HCT116 (cell line): Measurements from ENCODE around the gene KLHL22.

Source experiments
- CEBPB ChIP-seq: IDR thresholded peaks from 2 replicates; pipeline ENCODE4 v1.6.1; 2012; ENCODE audit warnings: low read depth
- EZH2 ChIP-seq: fragments of 200-600 bp; sonication (generic); IDR thresholded peaks from 2 replicates; pipeline ENCODE4 v1.6.1; 2017; ENCODE audit warnings: antibody characterized with exemption, mixed run types
- EZH2phosphoT487 ChIP-seq: fragments of 200-600 bp; IDR thresholded peaks from 2 replicates; pipeline ENCODE4 v1.6.1; 2018; ENCODE audit warnings: antibody characterized with exemption, borderline replicate concordance
- RAD21 ChIP-seq: IDR thresholded peaks from 2 replicates; pipeline ENCODE4 v1.6.1; 2012; ENCODE audit warnings: low read depth, mild to moderate bottlenecking
- SP1 ChIP-seq: IDR thresholded peaks from 2 replicates; pipeline ENCODE4 v1.6.1; 2012; ENCODE audit warnings: low read depth
- SRF ChIP-seq: IDR thresholded peaks from 2 replicates; pipeline ENCODE4 v1.6.1; 2012; ENCODE audit warnings: low read depth
- YY1 ChIP-seq: IDR thresholded peaks from 2 replicates; pipeline ENCODE4 v1.6.1; 2011; ENCODE audit warnings: low read length, low read depth, moderate library complexity, mild to moderate bottlenecking; ENCODE audit not compliant: insufficient replicate concordance; ENCODE audit errors: extremely low read depth
- TF ChIP-seq, protein P1 (sequence below): IDR thresholded peaks from 2 replicates; pipeline ENCODE4 v1.6.1; 2012; ENCODE audit warnings: low read depth
- TF ChIP-seq, protein P2 (sequence below), 3 experiments: fragments of 200-600 bp in 1 of 3; sonication (generic) in 1 of 3; IDR thresholded peaks in 2 of 3; conservative IDR thresholded peaks in 1 of 3; 2 replicates each; pipeline ENCODE4 v1.5.1; 2012 to 2017; ENCODE audit warnings: low read depth in 2 of 3, low read length in 2 of 3, antibody characterized with exemption in 1 of 3, borderline replicate concordance in 1 of 3, control low read depth in 1 of 3, mild to moderate bottlenecking in 1 of 3, mixed read lengths in 1 of 3, mixed run types in 1 of 3, moderate library complexity in 1 of 3; ENCODE audit not compliant: insufficient read depth in 1 of 3
- TF ChIP-seq, protein P3 (sequence below): IDR thresholded peaks from 2 replicates; pipeline ENCODE4 v1.6.1; 2012

DNA sequence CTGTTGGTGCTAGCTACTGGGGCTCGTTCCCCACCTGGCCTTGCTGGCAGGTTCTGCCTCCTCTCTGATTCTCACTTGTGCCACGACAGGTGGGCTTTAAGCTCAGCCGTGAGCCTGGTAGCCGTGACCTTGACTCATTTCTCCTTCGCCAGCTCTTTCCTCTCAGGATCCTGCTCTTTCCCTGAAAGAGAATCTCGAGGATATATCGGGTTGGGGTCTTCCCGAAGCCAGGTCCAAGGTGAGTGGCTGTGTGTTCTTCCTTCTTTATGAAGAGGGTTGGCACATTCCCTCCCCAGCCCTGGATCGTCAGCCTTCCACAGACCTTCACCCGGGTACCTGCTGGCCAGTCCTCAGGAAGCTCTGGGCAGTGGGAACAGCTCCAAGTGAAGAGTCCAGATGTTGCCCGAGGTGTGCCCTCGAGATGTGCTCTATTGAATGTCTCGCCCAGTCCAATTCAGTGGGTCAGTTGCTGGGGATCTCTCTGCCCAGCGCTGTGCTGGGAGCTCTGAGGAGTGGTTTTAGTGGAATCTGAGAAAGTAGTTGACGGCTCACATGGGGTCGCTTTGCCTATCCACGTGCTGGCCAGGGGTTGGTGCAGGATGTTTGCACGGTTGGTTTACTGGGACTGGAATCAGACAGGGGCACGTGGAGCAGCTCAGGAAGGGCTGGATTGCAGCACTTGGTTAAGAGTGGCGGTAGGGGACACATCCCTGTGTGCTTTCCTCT, 100.3 kb downstream of the KLHL22 start:
- TF ChIP-seq, protein P1, sequence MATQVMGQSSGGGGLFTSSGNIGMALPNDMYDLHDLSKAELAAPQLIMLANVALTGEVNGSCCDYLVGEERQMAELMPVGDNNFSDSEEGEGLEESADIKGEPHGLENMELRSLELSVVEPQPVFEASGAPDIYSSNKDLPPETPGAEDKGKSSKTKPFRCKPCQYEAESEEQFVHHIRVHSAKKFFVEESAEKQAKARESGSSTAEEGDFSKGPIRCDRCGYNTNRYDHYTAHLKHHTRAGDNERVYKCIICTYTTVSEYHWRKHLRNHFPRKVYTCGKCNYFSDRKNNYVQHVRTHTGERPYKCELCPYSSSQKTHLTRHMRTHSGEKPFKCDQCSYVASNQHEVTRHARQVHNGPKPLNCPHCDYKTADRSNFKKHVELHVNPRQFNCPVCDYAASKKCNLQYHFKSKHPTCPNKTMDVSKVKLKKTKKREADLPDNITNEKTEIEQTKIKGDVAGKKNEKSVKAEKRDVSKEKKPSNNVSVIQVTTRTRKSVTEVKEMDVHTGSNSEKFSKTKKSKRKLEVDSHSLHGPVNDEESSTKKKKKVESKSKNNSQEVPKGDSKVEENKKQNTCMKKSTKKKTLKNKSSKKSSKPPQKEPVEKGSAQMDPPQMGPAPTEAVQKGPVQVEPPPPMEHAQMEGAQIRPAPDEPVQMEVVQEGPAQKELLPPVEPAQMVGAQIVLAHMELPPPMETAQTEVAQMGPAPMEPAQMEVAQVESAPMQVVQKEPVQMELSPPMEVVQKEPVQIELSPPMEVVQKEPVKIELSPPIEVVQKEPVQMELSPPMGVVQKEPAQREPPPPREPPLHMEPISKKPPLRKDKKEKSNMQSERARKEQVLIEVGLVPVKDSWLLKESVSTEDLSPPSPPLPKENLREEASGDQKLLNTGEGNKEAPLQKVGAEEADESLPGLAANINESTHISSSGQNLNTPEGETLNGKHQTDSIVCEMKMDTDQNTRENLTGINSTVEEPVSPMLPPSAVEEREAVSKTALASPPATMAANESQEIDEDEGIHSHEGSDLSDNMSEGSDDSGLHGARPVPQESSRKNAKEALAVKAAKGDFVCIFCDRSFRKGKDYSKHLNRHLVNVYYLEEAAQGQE = no peak
- TF ChIP-seq, protein P2, sequence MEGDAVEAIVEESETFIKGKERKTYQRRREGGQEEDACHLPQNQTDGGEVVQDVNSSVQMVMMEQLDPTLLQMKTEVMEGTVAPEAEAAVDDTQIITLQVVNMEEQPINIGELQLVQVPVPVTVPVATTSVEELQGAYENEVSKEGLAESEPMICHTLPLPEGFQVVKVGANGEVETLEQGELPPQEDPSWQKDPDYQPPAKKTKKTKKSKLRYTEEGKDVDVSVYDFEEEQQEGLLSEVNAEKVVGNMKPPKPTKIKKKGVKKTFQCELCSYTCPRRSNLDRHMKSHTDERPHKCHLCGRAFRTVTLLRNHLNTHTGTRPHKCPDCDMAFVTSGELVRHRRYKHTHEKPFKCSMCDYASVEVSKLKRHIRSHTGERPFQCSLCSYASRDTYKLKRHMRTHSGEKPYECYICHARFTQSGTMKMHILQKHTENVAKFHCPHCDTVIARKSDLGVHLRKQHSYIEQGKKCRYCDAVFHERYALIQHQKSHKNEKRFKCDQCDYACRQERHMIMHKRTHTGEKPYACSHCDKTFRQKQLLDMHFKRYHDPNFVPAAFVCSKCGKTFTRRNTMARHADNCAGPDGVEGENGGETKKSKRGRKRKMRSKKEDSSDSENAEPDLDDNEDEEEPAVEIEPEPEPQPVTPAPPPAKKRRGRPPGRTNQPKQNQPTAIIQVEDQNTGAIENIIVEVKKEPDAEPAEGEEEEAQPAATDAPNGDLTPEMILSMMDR (IDR thresholded peaks at IDR 0.05 in 2 of 3, conservative IDR thresholded peaks at IDR 0.05 in 1 of 3; ENCODE audit: borderline replicate concordance in 1 of 3, insufficient read depth in 1 of 3, low read depth in 2 of 3, low read length in 2 of 3) = no peak
- TF ChIP-seq EZH2 = no peak
- no peak for TF ChIP-seq SRF
- TF ChIP-seq EZH2phosphoT487 = no peak
- no peak for TF ChIP-seq SP1
- TF ChIP-seq, protein P3, sequence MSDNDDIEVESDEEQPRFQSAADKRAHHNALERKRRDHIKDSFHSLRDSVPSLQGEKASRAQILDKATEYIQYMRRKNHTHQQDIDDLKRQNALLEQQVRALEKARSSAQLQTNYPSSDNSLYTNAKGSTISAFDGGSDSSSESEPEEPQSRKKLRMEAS = no peak
- TF ChIP-seq RAD21 = no peak
- no peak for TF ChIP-seq YY1
- TF ChIP-seq CEBPB = no peak
